ENCODE results near the gene SRP72. TPM values are rescaled to one million over a fixed set of nuclear protein-coding genes. Genes with fewer than 3 reads are reported as not detected.

Gene SRP72, protein sequence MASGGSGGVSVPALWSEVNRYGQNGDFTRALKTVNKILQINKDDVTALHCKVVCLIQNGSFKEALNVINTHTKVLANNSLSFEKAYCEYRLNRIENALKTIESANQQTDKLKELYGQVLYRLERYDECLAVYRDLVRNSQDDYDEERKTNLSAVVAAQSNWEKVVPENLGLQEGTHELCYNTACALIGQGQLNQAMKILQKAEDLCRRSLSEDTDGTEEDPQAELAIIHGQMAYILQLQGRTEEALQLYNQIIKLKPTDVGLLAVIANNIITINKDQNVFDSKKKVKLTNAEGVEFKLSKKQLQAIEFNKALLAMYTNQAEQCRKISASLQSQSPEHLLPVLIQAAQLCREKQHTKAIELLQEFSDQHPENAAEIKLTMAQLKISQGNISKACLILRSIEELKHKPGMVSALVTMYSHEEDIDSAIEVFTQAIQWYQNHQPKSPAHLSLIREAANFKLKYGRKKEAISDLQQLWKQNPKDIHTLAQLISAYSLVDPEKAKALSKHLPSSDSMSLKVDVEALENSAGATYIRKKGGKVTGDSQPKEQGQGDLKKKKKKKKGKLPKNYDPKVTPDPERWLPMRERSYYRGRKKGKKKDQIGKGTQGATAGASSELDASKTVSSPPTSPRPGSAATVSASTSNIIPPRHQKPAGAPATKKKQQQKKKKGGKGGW
- total RNA-seq (100 to 1,000 TPM; 110 to 133 TPM), total RNA-seq (88.3 to 92.7 reads per million in 2 donors)

DNA sequence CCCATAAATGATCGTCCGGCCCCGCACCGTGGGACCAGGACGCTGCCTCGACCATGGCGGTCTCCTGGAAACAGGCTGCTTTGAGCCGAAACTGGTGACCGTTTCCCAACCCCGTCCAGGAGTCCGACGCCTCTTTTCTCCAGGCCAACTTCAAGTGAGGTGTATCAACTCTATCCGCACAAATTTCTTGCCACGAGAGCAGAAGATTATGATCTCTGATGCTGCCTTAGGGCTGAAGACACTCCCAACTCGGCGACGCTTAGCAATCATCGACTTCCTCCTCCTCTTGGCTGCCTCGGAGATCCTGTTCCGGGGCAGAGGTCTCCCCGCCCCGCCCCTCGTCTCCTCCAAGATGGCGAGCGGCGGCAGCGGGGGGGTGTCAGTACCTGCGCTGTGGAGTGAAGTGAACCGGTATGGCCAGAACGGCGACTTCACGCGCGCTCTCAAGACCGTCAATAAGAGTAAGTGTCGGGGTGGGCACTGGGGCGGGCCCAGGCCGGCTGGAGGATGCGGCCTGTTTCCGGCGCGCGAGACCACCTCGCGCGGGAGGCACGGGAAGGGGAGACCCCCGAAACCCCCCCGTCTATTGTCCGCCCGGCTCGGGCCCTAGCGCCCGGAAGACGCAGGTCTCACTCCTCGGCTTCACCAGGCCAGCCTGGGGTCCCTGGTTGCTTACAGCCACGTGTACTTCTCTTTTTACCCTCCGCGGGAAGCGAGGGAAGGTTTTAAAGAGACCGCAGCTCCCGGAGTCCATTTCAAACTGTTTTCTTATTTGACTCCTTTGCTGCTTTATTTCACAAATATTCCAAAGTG, at the start of gene SRP72:
Gene SRP72 (plus strand): TSS at position 334 of the 813 bp plus-strand sequence. CDS start 19 bp downstream, at position 353.
- Mint-ChIP-seq H3K27ac (peak within 1 kb of the TSS; percentile 100), H3K36me3 (ENCODE audit: low read depth) (peaks cover 6% of the 10 kb centered on the region), H3K27me3 (no peaks in the 10 kb centered on the region), H3K4me1 (peaks cover 46% of the 10 kb centered on the region), H3K4me3 (peak within 1 kb of the TSS; percentile 99)
- H3K9me3 ChIP-seq (ENCODE audit: control insufficient read depth, low read length, poor library complexity, severe bottlenecking) = no peaks in the 10 kb centered on the region
- DNase-seq (peak; percentile 85 to 86 (median 86)), ATAC-seq (peak; percentile 98)

- Mint-ChIP-seq H3K4me3 (no peak overlapping the region), H3K27ac (no peak overlapping the region), H3K4me1 (peaks cover 7% of the 10 kb centered on the region), H3K36me3 (ENCODE audit: low read depth) (peaks cover 2% of the 10 kb centered on the region), H3K27me3 (no peaks in the 10 kb centered on the region)
- H3K9me3 ChIP-seq (ENCODE audit: control insufficient read depth, low read length, poor library complexity, severe bottlenecking) = no peaks in the 10 kb centered on the region
- DNase-seq = no peak
- no peak for ATAC-seq
Measured at GRCh38 chr4:56424176-56424575, 43.2 kb upstream of the SRP72 start.

- Mint-ChIP-seq H3K27me3 (no peaks in the 10 kb centered on the region), H3K4me1 (peaks cover 5% of the 10 kb centered on the region), H3K36me3 (ENCODE audit: low read depth) (peaks cover 2% of the 10 kb centered on the region), H3K27ac (no peak overlapping the region), H3K4me3 (no peak overlapping the region)
- H3K9me3 ChIP-seq (ENCODE audit: control insufficient read depth, low read length, poor library complexity, severe bottlenecking) = no peaks in the 10 kb centered on the region
- DNase-seq = peak in 2 of 3 donors; percentile 10 to 13
- ATAC-seq = peak; percentile 49
Measured at GRCh38 chr4:56424697-56425514, 42.5 kb upstream of the SRP72 start.

GRCh38 chr4:56425518-56425917, 41.9 kb upstream of the SRP72 start:
- no peaks in the 10 kb centered on the region for H3K9me3 ChIP-seq (ENCODE audit: control insufficient read depth, low read length, poor library complexity, severe bottlenecking)
- H3K27ac Mint-ChIP-seq = no peak overlapping the region
- H3K36me3 Mint-ChIP-seq (ENCODE audit: low read depth) = peaks cover 2% of the 10 kb centered on the region
- DNase-seq (no peak), ATAC-seq (no peak)
- peaks cover 5% of the 10 kb centered on the region for H3K4me1 Mint-ChIP-seq
- no peaks in the 10 kb centered on the region for H3K27me3 Mint-ChIP-seq
- H3K4me3 Mint-ChIP-seq = no peak overlapping the region

- H3K9me3 ChIP-seq (ENCODE audit: control insufficient read depth, low read length, poor library complexity, severe bottlenecking) = no peaks in the 10 kb centered on the region
- no peak for ATAC-seq
- no peak for DNase-seq
- Mint-ChIP-seq H3K4me1 (peaks cover 5% of the 10 kb centered on the region), H3K36me3 (ENCODE audit: low read depth) (peaks cover 2% of the 10 kb centered on the region), H3K27me3 (no peaks in the 10 kb centered on the region), H3K4me3 (no peak overlapping the region), H3K27ac (no peak overlapping the region)
Measured at GRCh38 chr4:56426273-56426672, 41.1 kb upstream of the SRP72 start.

GRCh38 chr4:56427179-56427578, 40.2 kb upstream of the SRP72 start:
- no peak for DNase-seq
- Mint-ChIP-seq H3K27ac (no peak overlapping the region), H3K36me3 (ENCODE audit: low read depth) (peaks cover 2% of the 10 kb centered on the region), H3K4me1 (peaks cover 5% of the 10 kb centered on the region), H3K27me3 (no peaks in the 10 kb centered on the region), H3K4me3 (no peak overlapping the region)
- no peaks in the 10 kb centered on the region for H3K9me3 ChIP-seq (ENCODE audit: control insufficient read depth, low read length, poor library complexity, severe bottlenecking)
- no peak for ATAC-seq

DNA sequence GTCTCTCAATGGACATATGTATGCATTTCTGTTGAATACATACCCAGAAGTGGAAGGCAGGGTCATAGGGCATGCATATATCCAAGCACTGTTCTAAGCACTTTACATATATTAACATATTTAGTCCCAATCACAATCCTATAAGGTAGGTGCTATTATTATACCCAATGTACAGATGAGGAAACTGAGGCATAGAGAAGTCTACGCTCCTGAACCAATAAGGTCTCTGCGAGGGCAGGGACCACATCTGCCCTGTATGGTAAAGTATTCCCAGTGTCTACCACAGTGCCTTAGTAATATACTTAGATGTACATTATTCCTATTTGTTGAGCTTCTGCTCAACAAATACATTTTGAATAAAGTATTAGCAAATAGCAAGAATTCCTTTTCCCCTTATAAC, 37.2 kb upstream of the SRP72 start:
- H3K27me3 Mint-ChIP-seq = no peaks in the 10 kb centered on the region
- H3K4me3 Mint-ChIP-seq = no peak overlapping the region
- peaks cover 2% of the 10 kb centered on the region for H3K36me3 Mint-ChIP-seq (ENCODE audit: low read depth)
- ATAC-seq = no peak
- H3K9me3 ChIP-seq (ENCODE audit: control insufficient read depth, low read length, poor library complexity, severe bottlenecking) = no peaks in the 10 kb centered on the region
- no peak overlapping the region for H3K27ac Mint-ChIP-seq
- DNase-seq = no peak
- H3K4me1 Mint-ChIP-seq = peaks cover 12% of the 10 kb centered on the region

GRCh38 chr4:56433280-56433679, 34.1 kb upstream of the SRP72 start:
- no peaks in the 10 kb centered on the region for H3K27me3 Mint-ChIP-seq
- H3K36me3 Mint-ChIP-seq (ENCODE audit: low read depth) = peaks cover 6% of the 10 kb centered on the region
- H3K4me1 Mint-ChIP-seq = peaks cover 27% of the 10 kb centered on the region
- no peak for ATAC-seq
- H3K9me3 ChIP-seq (ENCODE audit: control insufficient read depth, low read length, poor library complexity, severe bottlenecking) = no peaks in the 10 kb centered on the region
- no peak overlapping the region for H3K4me3 Mint-ChIP-seq
- DNase-seq = no peak
- H3K27ac Mint-ChIP-seq = no peak overlapping the region

DNA sequence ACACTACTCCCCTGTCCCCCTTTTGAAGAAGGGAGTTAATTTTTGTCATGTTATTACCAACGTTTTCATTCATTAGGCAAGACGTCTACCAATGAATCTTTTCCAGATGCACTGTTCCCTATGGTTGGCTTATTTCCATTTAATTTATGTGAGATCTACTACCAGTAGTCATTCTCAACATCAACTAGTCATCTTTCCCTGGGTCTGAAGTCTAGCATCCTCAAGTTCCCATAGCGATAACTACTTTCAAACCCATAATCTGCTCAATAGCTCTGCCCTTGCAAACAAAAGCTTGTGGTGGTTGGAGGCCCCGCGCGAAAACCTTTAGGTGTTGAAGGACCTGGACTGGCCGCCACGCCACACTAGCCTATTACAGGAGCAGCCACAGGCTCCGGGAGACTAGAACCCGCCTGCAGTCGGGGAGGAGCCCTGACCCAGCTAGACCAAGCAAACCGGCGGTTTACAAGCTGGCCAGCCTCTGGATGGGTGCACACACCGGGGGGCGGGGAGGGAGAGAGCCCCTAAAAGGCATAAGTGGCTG, 32.7 kb upstream of the SRP72 start:
- DNase-seq (no peak), ATAC-seq (no peak)
- peaks cover 6% of the 10 kb centered on the region for H3K36me3 Mint-ChIP-seq (ENCODE audit: low read depth)
- peaks cover 30% of the 10 kb centered on the region for H3K4me1 Mint-ChIP-seq
- H3K27ac Mint-ChIP-seq = no peak overlapping the region
- peak overlapping the region; percentile 98 for H3K4me3 Mint-ChIP-seq
- H3K27me3 Mint-ChIP-seq = no peaks in the 10 kb centered on the region
- H3K9me3 ChIP-seq (ENCODE audit: control insufficient read depth, low read length, poor library complexity, severe bottlenecking) = no peaks in the 10 kb centered on the region

DNA sequence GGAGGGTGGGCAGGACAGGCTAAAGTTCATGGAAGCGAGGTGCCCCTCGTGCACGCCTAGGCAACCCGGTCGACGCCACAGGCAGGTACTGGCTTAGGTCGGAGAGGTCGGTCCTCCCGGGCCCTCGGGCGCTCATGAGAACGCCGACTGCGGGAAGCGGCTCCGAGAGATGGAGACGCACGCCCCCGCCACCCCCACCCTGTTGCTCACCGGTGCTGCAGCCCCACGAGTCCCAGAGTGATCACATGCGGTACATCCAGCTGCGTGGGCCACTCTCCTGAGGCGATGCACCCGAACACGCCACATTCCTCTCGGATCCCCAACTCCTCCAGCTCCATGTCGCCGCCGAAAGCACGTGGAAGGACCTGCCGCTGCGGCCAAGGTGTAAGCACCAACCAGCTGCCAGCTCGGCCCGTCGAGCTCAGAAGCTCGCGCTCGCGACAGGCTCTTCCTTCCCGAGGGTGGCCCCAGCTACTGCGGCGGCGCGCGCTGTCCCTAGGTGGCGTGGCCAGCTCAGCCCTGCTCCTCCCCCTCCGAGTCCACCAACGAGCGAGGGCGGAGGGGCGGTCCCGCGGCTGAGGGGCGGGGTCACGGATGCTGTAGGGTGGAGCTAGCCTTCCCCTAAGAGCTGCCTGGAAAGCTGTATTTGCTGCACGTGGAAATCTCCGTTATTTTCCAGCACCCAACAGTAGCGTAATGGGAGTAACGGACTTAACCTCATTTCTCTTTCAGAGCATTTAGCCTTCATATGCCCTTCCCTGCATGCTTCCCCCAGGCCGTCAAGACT, 32.1 kb upstream of the SRP72 start, which contains the start of gene PPAT:
Gene PPAT (minus strand): TSS at position 476 of the 787 bp plus-strand sequence. CDS start 138 bp downstream, at position 338.
- DNase-seq = peak; percentile 98 to 99 (median 98)
- Mint-ChIP-seq H3K4me1 (peaks cover 33% of the 10 kb centered on the region), H3K27ac (peak within 1 kb of the TSS; percentile 95), H3K4me3 (peak within 1 kb of the TSS; percentile 98), H3K27me3 (no peaks in the 10 kb centered on the region), H3K36me3 (ENCODE audit: low read depth) (peaks cover 6% of the 10 kb centered on the region)
- H3K9me3 ChIP-seq (ENCODE audit: control insufficient read depth, low read length, poor library complexity, severe bottlenecking) = no peaks in the 10 kb centered on the region
- ATAC-seq = peak; percentile 85

DNA sequence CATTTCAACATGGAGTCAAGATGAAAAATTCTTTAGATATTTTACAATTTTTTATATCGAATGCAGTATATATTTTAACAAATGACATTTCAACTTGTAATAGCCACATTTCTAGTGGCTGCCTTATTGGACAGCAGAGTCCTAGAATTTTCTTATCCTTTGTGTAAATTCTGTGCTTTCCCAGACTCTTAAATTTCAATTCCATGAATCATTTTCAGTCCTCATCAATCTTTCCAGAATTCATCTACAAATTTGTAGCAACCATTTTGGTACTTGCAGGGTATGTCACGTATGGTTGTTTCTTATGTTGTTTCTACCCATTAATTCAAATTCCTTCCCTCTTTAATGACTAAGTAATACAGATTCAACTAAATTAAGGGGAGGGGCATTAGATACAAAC, 28.7 kb upstream of the SRP72 start:
- no peaks in the 10 kb centered on the region for H3K9me3 ChIP-seq (ENCODE audit: control insufficient read depth, low read length, poor library complexity, severe bottlenecking)
- peaks cover 9% of the 10 kb centered on the region for H3K36me3 Mint-ChIP-seq (ENCODE audit: low read depth)
- DNase-seq = no peak
- H3K4me3 Mint-ChIP-seq = no peak overlapping the region
- no peak overlapping the region for H3K27ac Mint-ChIP-seq
- H3K4me1 Mint-ChIP-seq = peaks cover 35% of the 10 kb centered on the region
- ATAC-seq = no peak
- H3K27me3 Mint-ChIP-seq = no peaks in the 10 kb centered on the region
